SK-N-SH (cell line): ENCODE data around the gene CALD1. TPM values are rescaled to one million over a fixed set of nuclear protein-coding genes. Genes with fewer than 3 reads are reported as not detected.

Experiments
- EP300 ChIP-seq, 2 experiments: IDR thresholded peaks; 2 replicates each; pipeline versions ENCODE4 v1.4.0 to v1.6.1; 2012; ENCODE audit warnings: borderline replicate concordance in 1 of 2, low read depth in 1 of 2, low read length in 1 of 2
- FOSL2 ChIP-seq: IDR thresholded peaks from 2 replicates; pipeline ENCODE4 v1.4.0; 2012; ENCODE audit warnings: low read depth, mild to moderate bottlenecking, moderate library complexity, borderline replicate concordance
- FOXM1 ChIP-seq: IDR thresholded peaks from 2 replicates; pipeline ENCODE4 v1.4.0; 2012; ENCODE audit warnings: low read depth, mild to moderate bottlenecking
- JUND ChIP-seq: IDR thresholded peaks from 2 replicates; pipeline ENCODE4 v1.4.0; 2012
- MXI1 ChIP-seq: IDR thresholded peaks from 2 replicates; pipeline ENCODE4 v1.6.1; 2012; ENCODE audit warnings: mild to moderate bottlenecking, low read depth, low read length, improper control_type of control experiment
- POLR2AphosphoS5 ChIP-seq: IDR thresholded peaks from 2 replicates; pipeline ENCODE4 v1.6.1; 2012; ENCODE audit warnings: low read depth, low read length
- RAD21 ChIP-seq: IDR thresholded peaks from 2 replicates; pipeline ENCODE4 v1.6.1; 2012; ENCODE audit warnings: mild to moderate bottlenecking, low read length
- RFX5 ChIP-seq: IDR thresholded peaks from 2 replicates; pipeline ENCODE4 v1.6.1; 2012; ENCODE audit warnings: mild to moderate bottlenecking, improper control_type of control experiment, low read length
- RXRA ChIP-seq: IDR thresholded peaks from 2 replicates; pipeline ENCODE4 v1.4.0; 2012; ENCODE audit warnings: low read depth, mild to moderate bottlenecking, borderline replicate concordance
- TAF1 ChIP-seq: IDR thresholded peaks from 2 replicates; pipeline ENCODE4 v1.6.1; 2012; ENCODE audit warnings: low read depth, mild to moderate bottlenecking, low read length, moderate library complexity, borderline replicate concordance
- polyA plus RNA-seq, 3 experiments: library from polyadenylated mRNA; depleted of rRNA; stranded (reverse); fragments of >200 nt; gene quantifications; 2 replicates each; pipeline ENCODE4 v1.2.3, GENCODE V29; 2012
- TF ChIP-seq, protein P1 (sequence below): fragments of 200-600 bp; sonication (generic); IDR thresholded peaks from 2 replicates; pipeline ENCODE4 v1.6.1; 2017; ENCODE audit warnings: antibody characterized with exemption, mild to moderate bottlenecking, moderate library complexity
- TF ChIP-seq, protein P2 (sequence below): IDR thresholded peaks from 2 replicates; pipeline ENCODE4 v1.6.1; 2012; ENCODE audit warnings: mild to moderate bottlenecking, low read depth, low read length, moderate library complexity
- TF ChIP-seq, protein P3 (sequence below): IDR thresholded peaks from 2 replicates; pipeline ENCODE4; 2012
- TF ChIP-seq, protein P4 (sequence below): fragments of 150-350 bp; IDR thresholded peaks from 2 replicates; pipeline ENCODE4 v1.6.1; 2016; ENCODE audit warnings: mild to moderate bottlenecking, low read depth, low read length
- TF ChIP-seq, protein P5 (sequence below): IDR thresholded peaks from 2 replicates; pipeline ENCODE4 v1.4.0; 2012; ENCODE audit warnings: low read depth, borderline replicate concordance
- TF ChIP-seq, protein P6 (sequence below): fragments of 150-350 bp; IDR thresholded peaks from 2 replicates; pipeline ENCODE4 v1.6.1; 2017; ENCODE audit warnings: antibody characterized with exemption, low read length, low read depth, borderline replicate concordance

The CALD1 gene
- polyA plus RNA-seq, 1 of the 3 experiments (the other 2 are of a cell fraction): 299 TPM

DNA sequence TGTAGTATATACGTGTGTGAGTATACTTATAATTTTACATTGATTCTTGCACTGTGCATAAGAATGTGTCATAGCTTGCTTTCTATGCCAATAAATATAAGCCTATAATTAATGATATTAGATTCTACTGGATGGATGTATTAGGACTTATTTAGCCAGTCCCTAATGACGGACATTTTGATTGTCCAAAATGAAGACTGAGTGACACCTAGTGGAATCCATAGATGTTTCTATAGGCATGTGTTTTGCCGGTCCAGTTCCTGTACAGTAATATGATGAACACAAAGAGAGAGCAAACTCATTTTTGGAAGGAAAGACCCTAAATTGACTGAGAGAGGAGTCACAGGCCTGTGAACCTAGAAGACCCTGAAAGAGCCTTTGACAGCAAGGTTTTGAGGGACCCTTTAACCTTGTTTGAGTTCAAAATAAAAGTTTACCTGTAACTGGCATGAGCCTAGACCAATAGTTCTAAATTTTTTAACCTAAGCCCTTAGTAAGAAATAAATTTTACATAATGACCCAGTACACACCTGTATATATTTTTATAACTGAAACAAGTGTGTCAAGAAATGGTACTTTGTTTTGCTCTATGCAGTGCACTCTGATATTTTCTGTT is 164.5 kb downstream of the CALD1 start (continued):
- TF ChIP-seq, protein P1, sequence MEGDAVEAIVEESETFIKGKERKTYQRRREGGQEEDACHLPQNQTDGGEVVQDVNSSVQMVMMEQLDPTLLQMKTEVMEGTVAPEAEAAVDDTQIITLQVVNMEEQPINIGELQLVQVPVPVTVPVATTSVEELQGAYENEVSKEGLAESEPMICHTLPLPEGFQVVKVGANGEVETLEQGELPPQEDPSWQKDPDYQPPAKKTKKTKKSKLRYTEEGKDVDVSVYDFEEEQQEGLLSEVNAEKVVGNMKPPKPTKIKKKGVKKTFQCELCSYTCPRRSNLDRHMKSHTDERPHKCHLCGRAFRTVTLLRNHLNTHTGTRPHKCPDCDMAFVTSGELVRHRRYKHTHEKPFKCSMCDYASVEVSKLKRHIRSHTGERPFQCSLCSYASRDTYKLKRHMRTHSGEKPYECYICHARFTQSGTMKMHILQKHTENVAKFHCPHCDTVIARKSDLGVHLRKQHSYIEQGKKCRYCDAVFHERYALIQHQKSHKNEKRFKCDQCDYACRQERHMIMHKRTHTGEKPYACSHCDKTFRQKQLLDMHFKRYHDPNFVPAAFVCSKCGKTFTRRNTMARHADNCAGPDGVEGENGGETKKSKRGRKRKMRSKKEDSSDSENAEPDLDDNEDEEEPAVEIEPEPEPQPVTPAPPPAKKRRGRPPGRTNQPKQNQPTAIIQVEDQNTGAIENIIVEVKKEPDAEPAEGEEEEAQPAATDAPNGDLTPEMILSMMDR: peak; percentile 65
- no peak for TF ChIP-seq POLR2AphosphoS5
- TF ChIP-seq EP300 (IDR thresholded peaks at IDR 0.05; ENCODE audit: borderline replicate concordance in 1 of 2, low read depth in 1 of 2, low read length in 1 of 2): no peak
- TF ChIP-seq, protein P2, sequence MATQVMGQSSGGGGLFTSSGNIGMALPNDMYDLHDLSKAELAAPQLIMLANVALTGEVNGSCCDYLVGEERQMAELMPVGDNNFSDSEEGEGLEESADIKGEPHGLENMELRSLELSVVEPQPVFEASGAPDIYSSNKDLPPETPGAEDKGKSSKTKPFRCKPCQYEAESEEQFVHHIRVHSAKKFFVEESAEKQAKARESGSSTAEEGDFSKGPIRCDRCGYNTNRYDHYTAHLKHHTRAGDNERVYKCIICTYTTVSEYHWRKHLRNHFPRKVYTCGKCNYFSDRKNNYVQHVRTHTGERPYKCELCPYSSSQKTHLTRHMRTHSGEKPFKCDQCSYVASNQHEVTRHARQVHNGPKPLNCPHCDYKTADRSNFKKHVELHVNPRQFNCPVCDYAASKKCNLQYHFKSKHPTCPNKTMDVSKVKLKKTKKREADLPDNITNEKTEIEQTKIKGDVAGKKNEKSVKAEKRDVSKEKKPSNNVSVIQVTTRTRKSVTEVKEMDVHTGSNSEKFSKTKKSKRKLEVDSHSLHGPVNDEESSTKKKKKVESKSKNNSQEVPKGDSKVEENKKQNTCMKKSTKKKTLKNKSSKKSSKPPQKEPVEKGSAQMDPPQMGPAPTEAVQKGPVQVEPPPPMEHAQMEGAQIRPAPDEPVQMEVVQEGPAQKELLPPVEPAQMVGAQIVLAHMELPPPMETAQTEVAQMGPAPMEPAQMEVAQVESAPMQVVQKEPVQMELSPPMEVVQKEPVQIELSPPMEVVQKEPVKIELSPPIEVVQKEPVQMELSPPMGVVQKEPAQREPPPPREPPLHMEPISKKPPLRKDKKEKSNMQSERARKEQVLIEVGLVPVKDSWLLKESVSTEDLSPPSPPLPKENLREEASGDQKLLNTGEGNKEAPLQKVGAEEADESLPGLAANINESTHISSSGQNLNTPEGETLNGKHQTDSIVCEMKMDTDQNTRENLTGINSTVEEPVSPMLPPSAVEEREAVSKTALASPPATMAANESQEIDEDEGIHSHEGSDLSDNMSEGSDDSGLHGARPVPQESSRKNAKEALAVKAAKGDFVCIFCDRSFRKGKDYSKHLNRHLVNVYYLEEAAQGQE: no peak
- TF ChIP-seq, protein P3, sequence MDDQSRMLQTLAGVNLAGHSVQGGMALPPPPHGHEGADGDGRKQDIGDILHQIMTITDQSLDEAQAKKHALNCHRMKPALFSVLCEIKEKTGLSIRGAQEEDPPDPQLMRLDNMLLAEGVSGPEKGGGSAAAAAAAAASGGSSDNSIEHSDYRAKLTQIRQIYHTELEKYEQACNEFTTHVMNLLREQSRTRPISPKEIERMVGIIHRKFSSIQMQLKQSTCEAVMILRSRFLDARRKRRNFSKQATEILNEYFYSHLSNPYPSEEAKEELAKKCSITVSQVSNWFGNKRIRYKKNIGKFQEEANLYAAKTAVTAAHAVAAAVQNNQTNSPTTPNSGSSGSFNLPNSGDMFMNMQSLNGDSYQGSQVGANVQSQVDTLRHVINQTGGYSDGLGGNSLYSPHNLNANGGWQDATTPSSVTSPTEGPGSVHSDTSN: no peak
- peak; percentile 94 for TF ChIP-seq RAD21
- TF ChIP-seq JUND: no peak
- TF ChIP-seq, protein P4, sequence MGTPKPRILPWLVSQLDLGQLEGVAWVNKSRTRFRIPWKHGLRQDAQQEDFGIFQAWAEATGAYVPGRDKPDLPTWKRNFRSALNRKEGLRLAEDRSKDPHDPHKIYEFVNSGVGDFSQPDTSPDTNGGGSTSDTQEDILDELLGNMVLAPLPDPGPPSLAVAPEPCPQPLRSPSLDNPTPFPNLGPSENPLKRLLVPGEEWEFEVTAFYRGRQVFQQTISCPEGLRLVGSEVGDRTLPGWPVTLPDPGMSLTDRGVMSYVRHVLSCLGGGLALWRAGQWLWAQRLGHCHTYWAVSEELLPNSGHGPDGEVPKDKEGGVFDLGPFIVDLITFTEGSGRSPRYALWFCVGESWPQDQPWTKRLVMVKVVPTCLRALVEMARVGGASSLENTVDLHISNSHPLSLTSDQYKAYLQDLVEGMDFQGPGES: no peak
- no peak for TF ChIP-seq FOXM1
- TF ChIP-seq, protein P5, sequence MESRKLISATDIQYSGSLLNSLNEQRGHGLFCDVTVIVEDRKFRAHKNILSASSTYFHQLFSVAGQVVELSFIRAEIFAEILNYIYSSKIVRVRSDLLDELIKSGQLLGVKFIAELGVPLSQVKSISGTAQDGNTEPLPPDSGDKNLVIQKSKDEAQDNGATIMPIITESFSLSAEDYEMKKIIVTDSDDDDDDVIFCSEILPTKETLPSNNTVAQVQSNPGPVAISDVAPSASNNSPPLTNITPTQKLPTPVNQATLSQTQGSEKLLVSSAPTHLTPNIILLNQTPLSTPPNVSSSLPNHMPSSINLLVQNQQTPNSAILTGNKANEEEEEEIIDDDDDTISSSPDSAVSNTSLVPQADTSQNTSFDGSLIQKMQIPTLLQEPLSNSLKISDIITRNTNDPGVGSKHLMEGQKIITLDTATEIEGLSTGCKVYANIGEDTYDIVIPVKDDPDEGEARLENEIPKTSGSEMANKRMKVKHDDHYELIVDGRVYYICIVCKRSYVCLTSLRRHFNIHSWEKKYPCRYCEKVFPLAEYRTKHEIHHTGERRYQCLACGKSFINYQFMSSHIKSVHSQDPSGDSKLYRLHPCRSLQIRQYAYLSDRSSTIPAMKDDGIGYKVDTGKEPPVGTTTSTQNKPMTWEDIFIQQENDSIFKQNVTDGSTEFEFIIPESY: no peak
- no peak for TF ChIP-seq FOSL2
- no peak for TF ChIP-seq RFX5
- TF ChIP-seq TAF1: no peak
- TF ChIP-seq, protein P6, sequence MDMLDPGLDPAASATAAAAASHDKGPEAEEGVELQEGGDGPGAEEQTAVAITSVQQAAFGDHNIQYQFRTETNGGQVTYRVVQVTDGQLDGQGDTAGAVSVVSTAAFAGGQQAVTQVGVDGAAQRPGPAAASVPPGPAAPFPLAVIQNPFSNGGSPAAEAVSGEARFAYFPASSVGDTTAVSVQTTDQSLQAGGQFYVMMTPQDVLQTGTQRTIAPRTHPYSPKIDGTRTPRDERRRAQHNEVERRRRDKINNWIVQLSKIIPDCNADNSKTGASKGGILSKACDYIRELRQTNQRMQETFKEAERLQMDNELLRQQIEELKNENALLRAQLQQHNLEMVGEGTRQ: no peak
- TF ChIP-seq MXI1: no peak
- no peak for TF ChIP-seq RXRA
